Skin epidermis (tissue), 12 donors: Measurements from ENCODE around the gene KLRC2.

ENCODE experiments used
- H3K27ac ChIP-seq, 21 experiments: fragments of 200-600 bp; sonication (generic) in 11 of 21; one replicate each; pipeline ENCODE4 v1.5.0; 2020; ENCODE audit warnings: mild to moderate bottlenecking in 3 of 21, inconsistent platforms in 2 of 21, moderate library complexity in 2 of 21
- H3K4me3 ChIP-seq, 7 experiments: fragments of 200-600 bp; sonication (generic) in 2 of 7; one replicate each; pipeline ENCODE4 v1.5.0; 2020; ENCODE audit warnings: inconsistent platforms in 2 of 7, mild to moderate bottlenecking in 2 of 7, moderate library complexity in 1 of 7

The KLRC2 gene

GRCh38 chr12:10381928-10382628 is 53.7 kb downstream of the KLRC2 start:
- Histone ChIP-seq H3K27ac (peak overlapping the region in 2 of 21 experiments; percentile 14 to 64), H3K4me3 (no peak overlapping the region)
